Thymus (tissue), 11 donors: ENCODE measurements around the gene TNFRSF1B. TPM values are rescaled to one million over a fixed set of nuclear protein-coding genes. Genes with fewer than 3 reads are reported as not detected.
A peak's percentile ranks its signal among the peaks of the same experiment; 100 is the strongest.

Source experiments
- DNase-seq, 9 donors: peaks; one replicate each; pipeline ENCODE4 v3.0.0-alpha.2; 2013; ENCODE audit warnings: low spot score in 9 of 9, low read depth in 6 of 9, missing footprints in 1 of 9
- H3K27ac ChIP-seq, 2 donors: one replicate each; pipeline ENCODE4 v1.5.1; 2013; ENCODE audit warnings: control low read depth in 1 of 2, low read depth in 1 of 2, low read length in 1 of 2, mild to moderate bottlenecking in 1 of 2, moderate library complexity in 1 of 2
- H3K27me3 ChIP-seq, 2 donors: one replicate each; pipeline ENCODE4 v1.5.1; 2013; ENCODE audit warnings: low read length in 1 of 2; ENCODE audit not compliant: control insufficient read depth in 2 of 2, insufficient read depth in 1 of 2
- H3K36me3 ChIP-seq, 2 donors: one replicate each; pipeline ENCODE4 v1.5.1; 2013; ENCODE audit warnings: low read length in 1 of 2, mild to moderate bottlenecking in 1 of 2, moderate library complexity in 1 of 2; ENCODE audit not compliant: control insufficient read depth in 2 of 2, insufficient read depth in 2 of 2
- H3K4me1 ChIP-seq, 2 donors: one replicate each; pipeline ENCODE4 v1.5.1; 2013; ENCODE audit warnings: low read length in 2 of 2; ENCODE audit not compliant: control insufficient read depth in 2 of 2, insufficient read depth in 2 of 2
- H3K4me3 ChIP-seq, 2 donors: one replicate each; pipeline ENCODE4 v1.5.1; 2013; ENCODE audit warnings: low read length in 2 of 2, control low read depth in 1 of 2, mild to moderate bottlenecking in 1 of 2
- H3K9me3 ChIP-seq, 2 donors: one replicate each; pipeline ENCODE4 v1.5.1; 2013; ENCODE audit warnings: low read length in 1 of 2, mild to moderate bottlenecking in 1 of 2; ENCODE audit not compliant: control insufficient read depth in 2 of 2, insufficient read depth in 1 of 2
- WGBS: extraction: QIAGEN DNeasy Blood & Tissue Kit; methylation state at CpG from one replicate; pipeline ENCODE4 v1.1.7; 2013; 5-methylcytosine and 5-hydroxymethylcytosine counted together
- polyA plus RNA-seq: library from polyadenylated mRNA; stranded (reverse); fragments of 200-250 nt; gene quantifications from one replicate; pipeline ENCODE4 v1.2.3, GENCODE V29; 2013
- total RNA-seq: library from RNA; stranded (reverse); fragments of 120-200 nt; gene quantifications from one replicate; pipeline ENCODE4 v1.2.4, GENCODE V29; 2013
- donor health status: healthy.

The TNFRSF1B gene
- total and polyA plus RNA-seq, 2 donors = 19.1 to 35.4 TPM

GRCh38 chr1:12230549-12231275 lies 63.9 kb downstream of the TNFRSF1B start:
- peaks cover 5 to 8% of the 10 kb centered on the region in 2 donors for H3K4me1 ChIP-seq
- H3K4me3 ChIP-seq = peak overlapping the region; percentile 89 to 99
- peaks cover 0 to 3% of the 10 kb centered on the region in 2 donors for H3K27me3 ChIP-seq
- H3K36me3 ChIP-seq = peaks cover 3 to 5% of the 10 kb centered on the region in 2 donors
- no peaks in the 10 kb centered on the region for H3K9me3 ChIP-seq
- WGBS = 4% methylated on average over 36 of the region's 36 CpGs
- DNase-seq = peak in 2 of 9 donors; percentile 12 to 29
- H3K27ac ChIP-seq = peak overlapping the region in 1 of 2 donors; percentile 76

GRCh38 chr1:12231276-12231595 lies 64.4 kb downstream of the TNFRSF1B start:
- 85% methylated on average over 4 of the region's 4 CpGs for WGBS
- peaks cover 0 to 3% of the 10 kb centered on the region in 2 donors for H3K27me3 ChIP-seq

GRCh38 chr1:12232221-12232620 lies 65.4 kb downstream of the TNFRSF1B start:
- no peak overlapping the region for H3K27ac ChIP-seq
- peaks cover 5 to 6% of the 10 kb centered on the region in 2 donors for H3K36me3 ChIP-seq
- 95% methylated on average over 2 of the region's 2 CpGs for WGBS

More at GRCh38 chr1:12231276-12231595, 64.4 kb downstream of the TNFRSF1B start:
- DNase-seq = no peak
- Histone ChIP-seq H3K9me3 (no peaks in the 10 kb centered on the region), H3K27ac (no peak overlapping the region), H3K4me1 (peaks cover 5 to 8% of the 10 kb centered on the region in 2 donors), H3K4me3 (peak overlapping the region; percentile 89 to 99), H3K36me3 (peaks cover 5 to 6% of the 10 kb centered on the region in 2 donors)

GRCh38 chr1:12244078-12244477 lies 77.3 kb downstream of the TNFRSF1B start:
- Histone ChIP-seq H3K36me3 (peaks cover 26 to 29% of the 10 kb centered on the region in 2 donors), H3K27ac (no peak overlapping the region), H3K4me3 (no peak overlapping the region), H3K4me1 (no peaks in the 10 kb centered on the region), H3K9me3 (no peaks in the 10 kb centered on the region), H3K27me3 (no peaks in the 10 kb centered on the region)
- 92% methylated on average over 2 of the region's 2 CpGs for WGBS
- peak in 1 of 9 donors; percentile 4 for DNase-seq

More at GRCh38 chr1:12232221-12232620, 65.4 kb downstream of the TNFRSF1B start:
- H3K9me3 ChIP-seq = no peaks in the 10 kb centered on the region
- no peak for DNase-seq
- peaks cover 5 to 8% of the 10 kb centered on the region in 2 donors for H3K4me1 ChIP-seq
- H3K27me3 ChIP-seq = peaks cover 0 to 3% of the 10 kb centered on the region in 2 donors
- no peak overlapping the region for H3K4me3 ChIP-seq

- no peak for DNase-seq
- H3K27ac ChIP-seq = no peak overlapping the region
- H3K4me1 ChIP-seq = no peaks in the 10 kb centered on the region
- no peaks in the 10 kb centered on the region for H3K9me3 ChIP-seq
- peaks cover 31 to 34% of the 10 kb centered on the region in 2 donors for H3K36me3 ChIP-seq
- H3K4me3 ChIP-seq = no peak overlapping the region
- no peaks in the 10 kb centered on the region for H3K27me3 ChIP-seq
- 97% methylated on average over 5 of the region's 5 CpGs for WGBS
Observed at GRCh38 chr1:12244585-12244984, 77.8 kb downstream of the TNFRSF1B start.

GRCh38 chr1:12245116-12245515 lies 78.3 kb downstream of the TNFRSF1B start:
- Histone ChIP-seq H3K27ac (no peak overlapping the region), H3K4me3 (no peak overlapping the region), H3K9me3 (no peaks in the 10 kb centered on the region), H3K36me3 (peaks cover 36 to 39% of the 10 kb centered on the region in 2 donors), H3K27me3 (no peaks in the 10 kb centered on the region), H3K4me1 (no peaks in the 10 kb centered on the region)
- 84% methylated on average over 3 of the region's 3 CpGs for WGBS
- no peak for DNase-seq

GRCh38 chr1:12245733-12246132 lies 78.9 kb downstream of the TNFRSF1B start:
- Histone ChIP-seq H3K9me3 (no peaks in the 10 kb centered on the region), H3K27me3 (no peaks in the 10 kb centered on the region), H3K4me3 (no peak overlapping the region), H3K27ac (no peak overlapping the region), H3K4me1 (no peaks in the 10 kb centered on the region), H3K36me3 (peaks cover 36 to 41% of the 10 kb centered on the region in 2 donors)
- DNase-seq = no peak

GRCh38 chr1:12246584-12246983 lies 79.8 kb downstream of the TNFRSF1B start:
- H3K27me3 ChIP-seq = no peaks in the 10 kb centered on the region
- no peaks in the 10 kb centered on the region for H3K9me3 ChIP-seq
- WGBS = 88% methylated on average over 6 of the region's 6 CpGs
- no peak overlapping the region for H3K4me3 ChIP-seq
- no peak for DNase-seq
- no peaks in the 10 kb centered on the region for H3K4me1 ChIP-seq
- H3K36me3 ChIP-seq = peaks cover 40 to 48% of the 10 kb centered on the region in 2 donors
- H3K27ac ChIP-seq = no peak overlapping the region

- DNase-seq = no peak
- Histone ChIP-seq H3K27me3 (no peaks in the 10 kb centered on the region), H3K9me3 (no peaks in the 10 kb centered on the region), H3K4me1 (no peaks in the 10 kb centered on the region), H3K4me3 (no peak overlapping the region), H3K36me3 (peaks cover 39 to 47% of the 10 kb centered on the region in 2 donors), H3K27ac (no peak overlapping the region)
- WGBS = 100% methylated on average over 1 of the region's 1 CpG
Observed at GRCh38 chr1:12249181-12249580, 82.4 kb downstream of the TNFRSF1B start.
